GM12878 (cell line): ENCODE data around the gene MAML2. TPM values are rescaled to one million over a fixed set of nuclear protein-coding genes. Genes with fewer than 3 reads are reported as not detected.

ENCODE experiments used
- ATAC-seq: fragments of 200-7000 bp; cut with Tn5 transposase; 3 replicates; pipeline ENCODE4 v1.9.1; 2020; ENCODE audit warnings: mild to moderate bottlenecking, moderate library complexity
- BruUV-seq: library from RNA; stranded (reverse); fragments of 400-500 nt; replicated peaks from 2 replicates; lab custom pipeline; 2021; lab: Mats Ljungman, UMichigan
- CTCF ChIA-PET: fragments of 300-600 bp; sonication (Branson Sonifier 250); formaldehyde crosslinking; extraction: SDS; loops from one replicate; lab custom pipeline; 2021; ENCODE audit warnings: inconsistent platforms; lab: Yijun Ruan, JAX
- POLR2A ChIA-PET: fragments of 350-600 bp; formaldehyde crosslinking; extraction: SDS; loops from one replicate; lab custom pipeline; 2021; ENCODE audit warnings: inconsistent platforms; lab: Charles Lee
- RAD21 ChIA-PET: fragments of 300-600 bp; sonication (Branson Sonifier 250); formaldehyde crosslinking; loops from one replicate; lab custom pipeline; 2023; ENCODE audit warnings: antibody characterized with exemption; ENCODE audit not compliant: unreplicated experiment; lab: Charles Lee
- SMC1A ChIA-PET: fragments of 300-600 bp; sonication (Branson Sonifier 250); formaldehyde crosslinking; loops from one replicate; lab custom pipeline; 2023; ENCODE audit not compliant: unreplicated experiment, uncharacterized antibody; lab: Charles Lee
- DNase-seq: peaks from one replicate; pipeline ENCODE4 v3.0.0-alpha.2; 2011; ENCODE audit warnings: low read depth, low spot score
- FAIRE-seq: peaks from 3 replicates; lab custom pipeline; 2011; peaks lifted over from hg19 to GRCh38; lab: Jason Lieb, UNC
- H2AFZ ChIP-seq: 2 replicates; pipeline ENCODE4 v1.6.0; 2011; ENCODE audit warnings: low read depth, low read length, control low read depth; ENCODE audit not compliant: control insufficient read depth
- H3K27ac ChIP-seq: 2 replicates; pipeline ENCODE4 v1.5.1; 2011; ENCODE audit warnings: control low read depth; ENCODE audit not compliant: control insufficient read depth, insufficient read depth
- H3K27me3 ChIP-seq, 2 experiments: replicated peaks in 1 of 2; 2 replicates each; pipeline versions ENCODE4 v1.6.0 to v1.6.1; 2011; ENCODE audit warnings: low read length in 1 of 2; ENCODE audit not compliant: control insufficient read depth in 2 of 2, insufficient read depth in 2 of 2
- H3K36me3 ChIP-seq, 2 experiments: 2 replicates each; pipeline ENCODE4 v1.5.1; 2011; ENCODE audit warnings: low read length in 1 of 2; ENCODE audit not compliant: control insufficient read depth in 2 of 2, insufficient read depth in 2 of 2
- H3K4me1 ChIP-seq: 2 replicates; pipeline ENCODE4 v1.6.1; 2011; ENCODE audit warnings: mild to moderate bottlenecking, low read length, moderate library complexity, mixed read lengths; ENCODE audit not compliant: control insufficient read depth, insufficient read depth
- H3K4me2 ChIP-seq: 2 replicates; pipeline ENCODE4 v1.6.0; 2011; ENCODE audit warnings: control low read depth; ENCODE audit not compliant: control insufficient read depth, insufficient read depth
- H3K4me3 ChIP-seq: fragments of 200-600 bp; sonication (generic); 2 replicates; pipeline ENCODE4 v1.5.1; 2016
- H3K79me2 ChIP-seq: 2 replicates; pipeline ENCODE4 v1.6.0; 2011; ENCODE audit warnings: low read length; ENCODE audit not compliant: control insufficient read depth, insufficient read depth
- H3K9ac ChIP-seq: 2 replicates; pipeline ENCODE4 v1.8.0; 2011; ENCODE audit warnings: low read length, control low read depth, mixed read lengths; ENCODE audit not compliant: control insufficient read depth, insufficient read depth
- H3K9me3 ChIP-seq: replicated peaks from 3 replicates; pipeline ENCODE4 v1.5.1; 2011; ENCODE audit warnings: mild to moderate bottlenecking, low read length; ENCODE audit not compliant: control insufficient read depth, insufficient read depth
- H4K20me1 ChIP-seq: 2 replicates; pipeline ENCODE4 v1.6.0; 2011; ENCODE audit not compliant: control insufficient read depth, insufficient read depth
- HDAC2 ChIP-seq: fragments of 200-600 bp; sonication (generic); IDR thresholded peaks from 2 replicates; pipeline ENCODE4 v1.6.1; 2017
- MTA3 ChIP-seq: IDR thresholded peaks from 2 replicates; pipeline ENCODE4 v1.6.1; 2012; ENCODE audit warnings: low read length, inconsistent platforms, borderline replicate concordance
- NFYA ChIP-seq: IDR thresholded peaks from 2 replicates; pipeline ENCODE4 v1.6.1; 2011; ENCODE audit warnings: low read depth, mild to moderate bottlenecking, low read length, improper control_type of control experiment, borderline replicate concordance
- POLR2A ChIP-seq: IDR thresholded peaks from 2 replicates; pipeline ENCODE4 v1.6.1; 2011; ENCODE audit warnings: low read depth, mild to moderate bottlenecking, low read length
- POLR2AphosphoS2 ChIP-seq: IDR thresholded peaks from 2 replicates; pipeline ENCODE4 v1.6.1; 2011; ENCODE audit warnings: low read depth, mild to moderate bottlenecking, low read length, improper control_type of control experiment, moderate library complexity
- REST ChIP-seq: IDR thresholded peaks from 2 replicates; pipeline ENCODE4 v1.6.1; 2012; ENCODE audit warnings: mild to moderate bottlenecking, low read depth, low read length
- RFX5 ChIP-seq: IDR thresholded peaks from 2 replicates; pipeline ENCODE4 v1.6.1; 2011; ENCODE audit warnings: low read depth, low read length, improper control_type of control experiment
- SPI1 ChIP-seq: IDR thresholded peaks from 2 replicates; pipeline ENCODE4 v1.6.1; 2011; ENCODE audit warnings: low read depth, mild to moderate bottlenecking, low read length, moderate library complexity, borderline replicate concordance; ENCODE audit not compliant: insufficient read depth
- TCF3 ChIP-seq: IDR thresholded peaks from 2 replicates; pipeline ENCODE4 v1.6.1; 2012; ENCODE audit warnings: low read depth, mild to moderate bottlenecking, low read length, borderline replicate concordance; ENCODE audit not compliant: insufficient read depth
- WGBS: methylation state at CpG from one replicate; pipeline ENCODE4 v1.1.6; 2016; ENCODE audit warnings: low lambda C conversion rate; ENCODE audit not compliant: insufficient replicate concordance, insufficient coverage; ENCODE audit errors: missing lambda C conversion rate; 5-methylcytosine and 5-hydroxymethylcytosine counted together
- in situ Hi-C: fragments of 300-500 bp; cut with MboI; formaldehyde crosslinking; loops from 9 replicates; pipeline ENCODE4 v1.14.3; 2018; ENCODE audit warnings: mixed read lengths
- intact Hi-C: fragments of 100-400 bp; cut with micrococcal nuclease; formaldehyde crosslinking; loops from one replicate; pipeline ENCODE4 v1.14.2; 2022; ENCODE audit not compliant: unreplicated experiment
- polyA plus RNA-seq, 11 experiments: library from polyadenylated mRNA; depleted of rRNA in 4 of 11; unstranded in 6 of 11; stranded (reverse) in 5 of 11; fragments of >200 nt; fragmentation: Nextera tagmentation in 4 of 11; fragmentation: Illumina TruSeq in 1 of 11; extraction: Ambion mirVana in 4 of 11; extraction: Trizol in 1 of 11; gene quantifications; 1 replicate in 1 of 11; 2 replicates in 10 of 11; pipeline versions ENCODE4 v1.2.1 to v1.2.3, GENCODE V29; 2011 to 2016; ENCODE audit warnings: inconsistent platforms in 2 of 11, missing spikeins in 2 of 11, low read depth in 1 of 11
- total RNA-seq, 4 experiments: library from RNA; depleted of rRNA in 3 of 4; stranded (reverse); fragments of >200 nt in 3 of 4; fragmentation: Illumina TruSeq in 1 of 4; extraction: Trizol in 1 of 4; gene quantifications; 2 replicates each; pipeline versions ENCODE4 v1.2.1 to v1.2.3, GENCODE V29; 2013 to 2021
- TF ChIP-seq, protein P1 (sequence below): fragments of 450-650 bp; IDR thresholded peaks from 2 replicates; pipeline ENCODE4 v1.6.1; 2018; ENCODE audit warnings: mild to moderate bottlenecking, low read depth, moderate library complexity; ENCODE audit not compliant: partially characterized antibody
- TF ChIP-seq, protein P2 (sequence below): fragments of 150-350 bp; IDR thresholded peaks from 2 replicates; pipeline ENCODE4 v1.6.1; 2014; ENCODE audit warnings: mild to moderate bottlenecking, low read depth, low read length

MAML2 gene
- total and polyA plus RNA-seq, 10 of the 15 experiments (the other 5 are each of a cell fraction or from before 2014, with no cell fraction given) = 2.5 to 15.1 (median 12.0) TPM

- TF ChIP-seq, protein P1, sequence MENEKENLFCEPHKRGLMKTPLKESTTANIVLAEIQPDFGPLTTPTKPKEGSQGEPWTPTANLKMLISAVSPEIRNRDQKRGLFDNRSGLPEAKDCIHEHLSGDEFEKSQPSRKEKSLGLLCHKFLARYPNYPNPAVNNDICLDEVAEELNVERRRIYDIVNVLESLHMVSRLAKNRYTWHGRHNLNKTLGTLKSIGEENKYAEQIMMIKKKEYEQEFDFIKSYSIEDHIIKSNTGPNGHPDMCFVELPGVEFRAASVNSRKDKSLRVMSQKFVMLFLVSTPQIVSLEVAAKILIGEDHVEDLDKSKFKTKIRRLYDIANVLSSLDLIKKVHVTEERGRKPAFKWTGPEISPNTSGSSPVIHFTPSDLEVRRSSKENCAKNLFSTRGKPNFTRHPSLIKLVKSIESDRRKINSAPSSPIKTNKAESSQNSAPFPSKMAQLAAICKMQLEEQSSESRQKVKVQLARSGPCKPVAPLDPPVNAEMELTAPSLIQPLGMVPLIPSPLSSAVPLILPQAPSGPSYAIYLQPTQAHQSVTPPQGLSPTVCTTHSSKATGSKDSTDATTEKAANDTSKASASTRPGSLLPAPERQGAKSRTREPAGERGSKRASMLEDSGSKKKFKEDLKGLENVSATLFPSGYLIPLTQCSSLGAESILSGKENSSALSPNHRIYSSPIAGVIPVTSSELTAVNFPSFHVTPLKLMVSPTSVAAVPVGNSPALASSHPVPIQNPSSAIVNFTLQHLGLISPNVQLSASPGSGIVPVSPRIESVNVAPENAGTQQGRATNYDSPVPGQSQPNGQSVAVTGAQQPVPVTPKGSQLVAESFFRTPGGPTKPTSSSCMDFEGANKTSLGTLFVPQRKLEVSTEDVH = no peak
- TF ChIP-seq POLR2AphosphoS2 = no peak
Measured at GRCh38 chr11:96145163-96145585, 197.8 kb downstream of the MAML2 start (continued).

DNA sequence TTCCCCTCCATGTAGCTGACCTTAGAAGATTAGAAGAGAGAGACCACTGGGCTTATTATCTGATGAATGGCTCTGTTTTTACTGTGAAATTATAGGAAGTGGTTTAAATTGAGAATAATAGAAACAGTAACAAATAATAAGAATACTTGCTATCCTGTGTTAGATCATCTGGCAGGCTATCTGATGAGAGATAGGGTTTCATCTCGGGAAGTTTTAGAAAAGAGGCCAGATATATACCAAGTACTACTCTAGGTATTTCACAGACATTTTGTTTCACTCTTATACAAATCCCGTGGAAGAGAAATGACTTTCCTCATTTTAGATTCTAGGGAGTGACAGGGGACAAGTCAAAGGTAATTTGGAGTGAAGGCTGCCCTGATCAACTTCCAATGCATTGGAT is 198.4 kb downstream of the MAML2 start:
- no peak for TF ChIP-seq RFX5
- TF ChIP-seq MTA3 = no peak
- TF ChIP-seq, protein P2, sequence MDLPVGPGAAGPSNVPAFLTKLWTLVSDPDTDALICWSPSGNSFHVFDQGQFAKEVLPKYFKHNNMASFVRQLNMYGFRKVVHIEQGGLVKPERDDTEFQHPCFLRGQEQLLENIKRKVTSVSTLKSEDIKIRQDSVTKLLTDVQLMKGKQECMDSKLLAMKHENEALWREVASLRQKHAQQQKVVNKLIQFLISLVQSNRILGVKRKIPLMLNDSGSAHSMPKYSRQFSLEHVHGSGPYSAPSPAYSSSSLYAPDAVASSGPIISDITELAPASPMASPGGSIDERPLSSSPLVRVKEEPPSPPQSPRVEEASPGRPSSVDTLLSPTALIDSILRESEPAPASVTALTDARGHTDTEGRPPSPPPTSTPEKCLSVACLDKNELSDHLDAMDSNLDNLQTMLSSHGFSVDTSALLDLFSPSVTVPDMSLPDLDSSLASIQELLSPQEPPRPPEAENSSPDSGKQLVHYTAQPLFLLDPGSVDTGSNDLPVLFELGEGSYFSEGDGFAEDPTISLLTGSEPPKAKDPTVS = no peak
- TF ChIP-seq POLR2A = no peak
- no peak for TF ChIP-seq HDAC2
- no peak for TF ChIP-seq REST
- TF ChIP-seq NFYA = no peak
- TF ChIP-seq SPI1 = no peak
- TF ChIP-seq TCF3 = no peak
- no peak overlapping the region for H2AFZ ChIP-seq
- H4K20me1 ChIP-seq = no peaks in the 10 kb centered on the region
- no peaks in the 10 kb centered on the region for H3K27me3 ChIP-seq
- intact Hi-C loops (no loop called here), in situ Hi-C loops (no loop called here)
- RAD21 ChIA-PET = no interaction called here
- H3K9me3 ChIP-seq = no peaks in the 10 kb centered on the region
- no peaks in the 10 kb centered on the region; the same call in 1 of the 2 replicates for H3K79me2 ChIP-seq
- H3K4me3 ChIP-seq = no peak overlapping the region
- H3K4me2 ChIP-seq = no peak overlapping the region
- SMC1A ChIA-PET = interaction anchor here (0.6 to 2.2 kb wide), 9 partner anchors 10 to 191 kb away, joined by 3 to 6 read pairs (median 4); no protein-coding TSS in a partner anchor
- no peak for FAIRE-seq
- CTCF ChIA-PET = interaction anchor here (0.9 to 1.3 kb wide), 3 partner anchors 9 to 199 kb away, joined by 3 read pairs; partner anchors contain the start of gene MAML2
- DNase-seq = no peak
- no TSS peak for BruUV-seq
- H3K27ac ChIP-seq = no peak overlapping the region
- no peak overlapping the region for H3K9ac ChIP-seq
- WGBS = 94% methylated on average over 2 of the region's 2 CpGs
- POLR2A ChIA-PET = interaction anchor here (1.0 kb wide), 1 partner anchor 37 kb away, joined by 3 read pairs; no protein-coding TSS in a partner anchor
- no peaks in the 10 kb centered on the region; a peak in 2 of 4 replicates for H3K36me3 ChIP-seq
- no peak for ATAC-seq
- H3K4me1 ChIP-seq = no peaks in the 10 kb centered on the region
